ENCODE results near the gene SPACA7. TPM values are rescaled to one million over a fixed set of nuclear protein-coding genes. Genes with fewer than 3 reads are reported as not detected.
A peak's percentile ranks its signal among the peaks of the same experiment; 100 is the strongest.

Gene SPACA7
- total RNA-seq, 1 experiment from 2014 or later: not detected

DNA sequence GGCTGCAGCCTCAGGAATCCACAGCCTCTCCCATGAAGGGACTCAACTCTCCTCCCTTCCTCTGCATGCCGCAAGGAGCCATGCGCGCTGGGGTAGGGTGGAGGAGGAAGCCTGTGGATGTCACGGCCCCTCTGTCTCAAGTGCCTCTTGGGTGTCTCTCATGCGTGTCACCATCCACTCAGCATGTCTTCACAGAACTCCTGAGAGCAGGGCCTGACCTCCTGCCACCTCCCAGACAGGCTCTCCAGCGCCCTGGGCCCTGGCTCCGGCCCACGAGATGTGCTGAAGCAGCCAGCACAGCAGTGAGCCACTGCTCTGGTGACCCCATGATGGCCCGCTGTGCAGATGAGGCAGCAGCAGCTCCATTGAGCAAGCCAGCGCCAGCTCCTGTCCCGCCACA, 25.9 kb upstream of the SPACA7 start:
- Histone ChIP-seq H2BK15ac (ENCODE audit: low read depth, low read length) (no peak overlapping the region), H4K8ac (replicated peaks; ENCODE audit: insufficient read length, low read depth, low read length) (no peak overlapping the region), H4K20me1 (ENCODE audit: control insufficient read depth, insufficient read depth, insufficient read length) (no peaks in the 10 kb centered on the region), H3T11ph (ENCODE audit: low read length) (no peak overlapping the region), H2BK5ac (ENCODE audit: insufficient read length, low read length) (no peak overlapping the region), H3K14ac (ENCODE audit: insufficient read depth, low read length) (no peak overlapping the region), H2BK20ac (ENCODE audit: low read depth, low read length, poor library complexity, severe bottlenecking) (no peak overlapping the region), H2AFZ (ENCODE audit: low read length) (no peak overlapping the region), H3K23ac (ENCODE audit: insufficient read length, low read depth, low read length) (no peak overlapping the region), H3K79me2 (ENCODE audit: insufficient read depth, low read length) (no peaks in the 10 kb centered on the region), H3K4ac (ENCODE audit: low read depth, low read length) (no peak overlapping the region), H3K9ac (ENCODE audit: extremely low read depth, insufficient read length, low read length) (no peak overlapping the region), H3K4me2 (ENCODE audit: insufficient read depth, insufficient read length, low read length) (no peak overlapping the region), H2AK5ac (ENCODE audit: insufficient read length, low read length) (no peak overlapping the region), H4K91ac (ENCODE audit: insufficient read length, low read depth, low read length) (no peak overlapping the region), H3K79me1 (ENCODE audit: insufficient read depth, low read depth, low read length, poor library complexity, severe bottlenecking) (no peaks in the 10 kb centered on the region), H3K27ac (ENCODE audit: insufficient read length, low read depth, low read length) (no peak overlapping the region), H3K27me3 (ENCODE audit: insufficient read depth, low read length) (no peaks in the 10 kb centered on the region; the same call in 1 of the 2 replicates), H3K9me3 (ENCODE audit: control insufficient read depth, low read depth, low read length) (no peaks in the 10 kb centered on the region), H2BK12ac (ENCODE audit: insufficient read length, low read depth, low read length) (no peak overlapping the region), H4K5ac (ENCODE audit: insufficient read length, low read depth, low read length) (no peak overlapping the region), H3K56ac (ENCODE audit: insufficient read length, low read depth, low read length) (no peak overlapping the region), H3K23me2 (ENCODE audit: insufficient read length, low read depth, low read length, poor library complexity, severe bottlenecking) (no peaks in the 10 kb centered on the region), H3K4me1 (ENCODE audit: insufficient read depth, low read length) (0 out of 2 replicates have a peak, but pooled peaks cover 4% of the 10 kb centered on the region), H3K18ac (ENCODE audit: insufficient read length, low read depth, low read length) (no peak overlapping the region), H2BK120ac (ENCODE audit: low read depth, low read length, poor library complexity, severe bottlenecking) (no peak overlapping the region)
- H3K4me1 Mint-ChIP-seq: peaks cover 80 to 81% of the 10 kb centered on the region in 2 experiments
- DNase-seq: no peak
- TF ChIP-seq, protein P1, sequence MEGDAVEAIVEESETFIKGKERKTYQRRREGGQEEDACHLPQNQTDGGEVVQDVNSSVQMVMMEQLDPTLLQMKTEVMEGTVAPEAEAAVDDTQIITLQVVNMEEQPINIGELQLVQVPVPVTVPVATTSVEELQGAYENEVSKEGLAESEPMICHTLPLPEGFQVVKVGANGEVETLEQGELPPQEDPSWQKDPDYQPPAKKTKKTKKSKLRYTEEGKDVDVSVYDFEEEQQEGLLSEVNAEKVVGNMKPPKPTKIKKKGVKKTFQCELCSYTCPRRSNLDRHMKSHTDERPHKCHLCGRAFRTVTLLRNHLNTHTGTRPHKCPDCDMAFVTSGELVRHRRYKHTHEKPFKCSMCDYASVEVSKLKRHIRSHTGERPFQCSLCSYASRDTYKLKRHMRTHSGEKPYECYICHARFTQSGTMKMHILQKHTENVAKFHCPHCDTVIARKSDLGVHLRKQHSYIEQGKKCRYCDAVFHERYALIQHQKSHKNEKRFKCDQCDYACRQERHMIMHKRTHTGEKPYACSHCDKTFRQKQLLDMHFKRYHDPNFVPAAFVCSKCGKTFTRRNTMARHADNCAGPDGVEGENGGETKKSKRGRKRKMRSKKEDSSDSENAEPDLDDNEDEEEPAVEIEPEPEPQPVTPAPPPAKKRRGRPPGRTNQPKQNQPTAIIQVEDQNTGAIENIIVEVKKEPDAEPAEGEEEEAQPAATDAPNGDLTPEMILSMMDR (conservative IDR thresholded peaks at IDR 0.05): no peak
- peaks cover 0 to 5% of the 10 kb centered on the region in 2 experiments; a peak in 1 of 5 replicates for H3K9me3 Mint-ChIP-seq
- H3K27ac Mint-ChIP-seq: peak overlapping the region in 1 of 3 experiments; percentile 52; a peak in 1 of 7 replicates
- WGBS (ENCODE audit: extremely low coverage, insufficient read length, low lambda C conversion rate): no CpG with 5 or more reads among the region's 11 CpGs
- no peaks in the 10 kb centered on the region; a peak in 3 of 7 replicates for H3K36me3 Mint-ChIP-seq (ENCODE audit: insufficient read depth in 1 of 3, low read depth in 3 of 3)
- H3K27me3 Mint-ChIP-seq (ENCODE audit: low read depth): peaks cover 48% of the 10 kb centered on the region
- no peak overlapping the region for H3K4me3 Mint-ChIP-seq
